ENCODE measurements around the gene GPR139. TPM values are rescaled to one million over a fixed set of nuclear protein-coding genes. Genes with fewer than 3 reads are reported as not detected.

GPR139 gene
- total RNA-seq (not detected), polyA plus RNA-seq (not detected)
- long read RNA-seq, donor 1 = 0 reads
- long read RNA-seq, donor 2 = 0 reads
- long read RNA-seq, donor 3 = 0 reads
- long read RNA-seq, donor 4 = 0 reads
- long read RNA-seq, donor 5 = 0 reads
- long read RNA-seq, donor 6 = 0 reads
- long read RNA-seq, donor 7 = 0 reads
- long read RNA-seq, donor 8 = 0 reads
- long read RNA-seq, donor 9 = 0 reads
- long read RNA-seq, donor 10 = 0 reads

- Histone ChIP-seq H3K27ac (no peak within 1 kb of the TSS), H3K4me3 (no peak within 1 kb of the TSS), H3K4me1 (replicated peaks in 1 of 2) (no peaks in the 10 kb centered on the region), H3K9me3 (replicated peaks in 1 of 3) (no peaks in the 10 kb centered on the region), H3K27me3 (peaks cover 12% of the 10 kb centered on the region), H3K36me3 (replicated peaks in 1 of 2) (no peaks in the 10 kb centered on the region)
- TF ChIP-seq POLR2A (IDR thresholded peaks at IDR 0.05) (no peak), CTCF (IDR thresholded peaks at IDR 0.05) (no peak)
- no peak for DNase-seq
- 1 to 2% (median 1%) methylated on average over 26 to 75 of the region's 76 CpGs for WGBS, 4 donors
- intact Hi-C loops (cut with DNase I) = no loop called here
Measured at GRCh38 chr16:20073203-20074098, at the start of gene GPR139. TSS of gene GPR139 (minus strand) at chr16:20073890. CDS start at chr16:20073616, 274 bp downstream.

- intact Hi-C loops (cut with DNase I) = no loop called here
- TF ChIP-seq CTCF (IDR thresholded peaks at IDR 0.05) (no peak), POLR2A (IDR thresholded peaks at IDR 0.05) (no peak)
- WGBS, 4 donors = 65 to 75% (median 68%) methylated on average over 8 of the region's 8 CpGs
Measured at GRCh38 chr16:20122011-20122410, 48.3 kb upstream of the GPR139 start.

GRCh38 chr16:20114356-20114755 is 40.7 kb upstream of the GPR139 start:
- intact Hi-C loops (cut with DNase I) = no loop called here
- H3K36me3 ChIP-seq (replicated peaks in 1 of 2) = no peaks in the 10 kb centered on the region
- TF ChIP-seq POLR2A (IDR thresholded peaks at IDR 0.05) (no peak), CTCF (IDR thresholded peaks at IDR 0.05) (no peak)
- no peaks in the 10 kb centered on the region for H3K9me3 ChIP-seq (replicated peaks in 1 of 3)
- peak; percentile 51 to 75 (median 59) for DNase-seq
- 48 to 61% (median 53%) methylated on average over 8 of the region's 8 CpGs for WGBS, 4 donors
- no peaks in the 10 kb centered on the region for H3K4me1 ChIP-seq (replicated peaks in 1 of 2)
- no peak overlapping the region for H3K27ac ChIP-seq
- H3K4me3 ChIP-seq = no peak overlapping the region
- peaks cover 5% of the 10 kb centered on the region for H3K27me3 ChIP-seq

More at GRCh38 chr16:20122011-20122410, 48.3 kb upstream of the GPR139 start:
- Histone ChIP-seq H3K4me3 (no peak overlapping the region), H3K9me3 (replicated peaks in 1 of 3) (no peaks in the 10 kb centered on the region), H3K27me3 (no peaks in the 10 kb centered on the region), H3K36me3 (replicated peaks in 1 of 2) (no peaks in the 10 kb centered on the region), H3K27ac (no peak overlapping the region), H3K4me1 (replicated peaks in 1 of 2) (no peaks in the 10 kb centered on the region)
- DNase-seq = no peak

- H3K4me3 ChIP-seq = no peak overlapping the region
- H3K27ac ChIP-seq = no peak overlapping the region
- intact Hi-C loops (cut with DNase I) = no loop called here
- H3K4me1 ChIP-seq (replicated peaks in 1 of 2) = no peaks in the 10 kb centered on the region
- no peaks in the 10 kb centered on the region for H3K36me3 ChIP-seq (replicated peaks in 1 of 2)
- no peak for DNase-seq
- H3K27me3 ChIP-seq = peaks cover 5% of the 10 kb centered on the region
- WGBS, 4 donors = 80 to 96% (median 87%) methylated on average over 3 of the region's 3 CpGs
- TF ChIP-seq POLR2A (IDR thresholded peaks at IDR 0.05) (no peak), CTCF (IDR thresholded peaks at IDR 0.05) (no peak)
- H3K9me3 ChIP-seq (replicated peaks in 1 of 3) = no peaks in the 10 kb centered on the region
Measured at GRCh38 chr16:20111143-20111542, 37.5 kb upstream of the GPR139 start.

All from adrenal gland (tissue), 19 donors.